Measurements from ENCODE around the gene PHETA2.
A peak's percentile ranks its signal among the peaks of the same experiment; 100 is the strongest.

Gene PHETA2, protein sequence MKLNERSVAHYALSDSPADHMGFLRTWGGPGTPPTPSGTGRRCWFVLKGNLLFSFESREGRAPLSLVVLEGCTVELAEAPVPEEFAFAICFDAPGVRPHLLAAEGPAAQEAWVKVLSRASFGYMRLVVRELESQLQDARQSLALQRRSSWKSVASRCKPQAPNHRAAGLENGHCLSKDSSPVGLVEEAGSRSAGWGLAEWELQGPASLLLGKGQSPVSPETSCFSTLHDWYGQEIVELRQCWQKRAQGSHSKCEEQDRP

GRCh38 chr22:42074132-42074811 lies at the start of gene PHETA2:
TSS of gene PHETA2 (plus strand) at chr22:42074248. CDS start at chr22:42077294, 3,046 bp downstream.
- peak; percentile 73 for DNase-seq (ENCODE audit: low spot score)

DNA sequence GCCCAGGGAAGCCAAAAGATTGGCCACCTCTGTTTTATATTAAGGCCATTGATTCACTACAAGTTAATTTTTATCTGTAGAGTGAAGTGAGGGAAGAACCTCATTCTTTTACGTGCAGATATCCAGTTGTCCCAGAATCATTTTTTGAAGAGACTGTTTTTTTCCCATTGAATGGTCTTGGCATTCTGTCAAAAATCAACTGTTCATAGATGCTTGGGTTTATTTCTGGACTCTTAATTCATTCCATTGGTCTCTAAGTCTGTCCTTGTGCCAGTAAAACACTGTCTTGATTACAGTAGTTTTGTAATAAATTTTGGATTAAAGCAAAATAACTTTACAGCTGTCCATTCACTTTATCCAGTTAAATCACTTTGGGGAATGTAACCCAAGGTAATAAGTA lies 48.6 kb upstream of the PHETA2 start:
- DNase-seq (ENCODE audit: low spot score): no peak

GRCh38 chr22:42026705-42027104 lies 47.3 kb upstream of the PHETA2 start:
- DNase-seq (ENCODE audit: low spot score): no peak

- no peak for DNase-seq (ENCODE audit: low spot score)
Observed at GRCh38 chr22:42033263-42034181, 40.5 kb upstream of the PHETA2 start.

DNA sequence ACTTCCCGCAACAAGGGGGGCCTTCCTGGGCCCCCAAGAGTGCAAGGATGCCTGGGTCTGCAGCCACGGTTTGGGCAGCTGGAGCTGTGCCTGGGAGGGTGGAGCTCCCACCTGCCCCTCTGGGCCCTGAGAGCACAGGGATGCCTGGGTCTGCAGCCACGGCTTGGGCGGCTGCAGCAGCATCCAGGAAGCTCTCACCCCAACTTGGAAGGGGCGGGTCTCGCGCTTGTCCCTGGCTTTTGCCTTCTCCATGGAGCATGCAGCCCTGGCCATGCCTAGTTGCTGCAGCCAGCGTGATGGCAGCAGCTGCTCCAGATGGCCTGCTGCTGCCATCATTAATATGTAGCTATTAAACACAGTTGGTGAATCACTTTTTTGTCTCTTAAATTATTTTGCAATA lies 38.8 kb upstream of the PHETA2 start:
- DNase-seq (ENCODE audit: low spot score): no peak

DNA sequence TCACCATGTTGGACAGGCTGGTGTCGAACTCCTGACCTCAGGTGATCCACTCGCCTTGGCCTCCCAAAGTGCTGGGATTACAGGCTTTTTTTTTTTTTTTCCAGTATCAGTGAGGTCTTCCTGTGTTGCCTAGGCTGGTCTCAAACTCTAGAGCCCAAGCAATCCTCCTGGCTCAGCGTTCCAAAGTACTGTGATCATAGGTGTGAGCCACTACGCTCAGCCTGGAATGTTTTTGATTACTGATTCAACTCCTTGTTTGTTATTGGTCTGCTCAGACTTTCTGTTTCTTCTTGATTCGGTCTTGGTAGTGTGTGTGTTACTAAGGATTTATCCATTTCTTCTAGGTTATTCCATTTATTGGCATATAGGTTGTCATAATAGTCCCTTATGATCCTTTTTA lies 34.8 kb upstream of the PHETA2 start:
- DNase-seq (ENCODE audit: low spot score): no peak

GRCh38 chr22:42041784-42042183 lies 32.3 kb upstream of the PHETA2 start:
- no peak for DNase-seq (ENCODE audit: low spot score)

DNA sequence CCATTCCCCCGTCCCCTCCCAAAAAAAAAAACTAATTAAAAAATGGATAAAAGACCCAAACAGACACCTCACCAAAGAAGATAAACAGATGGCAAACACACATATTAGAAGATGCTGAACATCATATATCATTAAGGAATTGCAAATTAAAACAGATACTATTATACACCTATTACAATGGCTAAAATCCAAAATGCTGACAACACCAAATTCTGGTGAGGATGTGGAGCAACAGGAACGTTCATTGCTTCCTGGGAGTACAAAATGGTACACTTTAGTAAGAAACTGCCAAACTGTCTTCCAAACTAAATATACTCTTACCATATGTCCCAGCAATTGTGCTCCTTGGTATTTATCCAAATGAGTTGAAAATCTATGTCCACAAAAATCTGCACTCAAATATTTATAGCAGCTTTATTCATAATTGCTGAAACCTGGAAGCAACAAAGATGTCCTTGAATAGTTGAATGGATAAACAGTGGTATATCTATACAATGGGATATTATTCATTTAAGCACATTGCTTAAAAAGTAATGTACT lies 23.3 kb upstream of the PHETA2 start:
- DNase-seq (ENCODE audit: low spot score): no peak

- no peak for DNase-seq (ENCODE audit: low spot score)
Observed at GRCh38 chr22:42052765-42053164, 21.3 kb upstream of the PHETA2 start.

DNA sequence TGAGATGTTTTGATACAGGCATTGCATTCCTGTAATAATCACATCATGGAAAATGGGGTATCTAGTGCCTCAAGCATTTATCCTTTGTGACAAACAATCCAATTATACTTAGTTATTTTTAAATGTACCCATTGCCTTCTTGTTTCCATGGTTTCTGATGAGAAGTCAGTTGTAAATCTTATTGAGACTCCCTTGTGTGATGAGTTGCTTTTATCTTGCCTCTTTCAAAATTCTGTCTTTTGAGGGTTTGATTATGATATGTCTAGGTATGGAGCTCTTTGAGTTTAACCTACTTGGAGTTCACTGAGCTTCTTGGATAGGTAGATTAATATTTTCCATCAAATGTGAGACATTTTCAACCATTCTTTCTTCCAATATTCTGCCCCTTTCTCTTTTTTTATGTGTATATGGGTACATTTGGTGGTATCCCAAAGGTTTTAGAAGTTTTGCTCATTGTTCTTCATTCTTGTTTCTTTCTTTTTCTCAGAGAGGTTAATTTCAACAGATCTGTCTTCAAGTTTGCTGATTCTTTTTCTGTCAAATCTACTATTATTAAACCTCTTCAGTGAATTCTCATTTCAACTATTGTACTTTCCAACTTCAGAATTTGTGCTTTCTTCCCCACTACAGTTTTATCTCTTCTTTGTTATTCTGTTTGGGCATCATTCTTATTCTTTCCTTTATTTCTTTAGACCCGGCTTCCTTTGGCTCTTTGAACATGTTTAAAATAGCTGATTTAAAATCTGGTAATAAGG lies 17.1 kb upstream of the PHETA2 start:
- no peak for DNase-seq (ENCODE audit: low spot score)

GRCh38 chr22:42060489-42060888 lies 13.6 kb upstream of the PHETA2 start:
- DNase-seq (ENCODE audit: low spot score): no peak

GRCh38 chr22:42061041-42061440 lies 13.0 kb upstream of the PHETA2 start:
- no peak for DNase-seq (ENCODE audit: low spot score)

DNA sequence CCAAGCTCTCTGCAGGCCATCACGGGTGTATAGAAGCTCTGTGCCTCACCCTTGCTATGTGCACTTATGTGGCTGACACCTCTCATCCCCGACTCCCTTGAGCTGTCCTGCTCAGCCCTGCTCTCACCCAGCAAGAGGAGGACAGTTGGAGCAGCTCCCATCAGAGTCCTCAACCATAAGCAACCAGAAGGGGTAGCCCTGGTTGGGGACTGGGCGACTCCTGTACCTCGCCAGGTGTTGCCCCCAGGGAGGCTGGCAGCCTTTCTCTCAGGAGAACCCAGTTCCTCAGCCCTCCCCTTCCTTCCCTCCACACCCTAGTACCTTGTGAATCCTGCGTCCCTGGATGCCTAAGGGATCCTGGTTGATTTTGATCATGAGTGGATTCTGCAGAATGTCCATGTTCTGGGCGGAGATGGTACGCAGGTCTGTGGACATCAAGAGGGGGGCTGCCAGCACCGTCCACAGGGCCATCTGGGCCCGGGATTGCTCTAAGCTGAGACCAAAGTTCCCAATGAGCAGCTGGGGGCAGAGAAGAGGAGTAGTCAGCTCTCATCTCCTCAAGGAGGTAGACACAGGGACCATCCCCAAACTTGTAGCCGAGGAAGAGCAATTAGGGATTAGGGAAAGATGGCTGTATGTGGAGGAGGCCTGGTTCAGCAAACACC lies 11.4 kb upstream of the PHETA2 start:
- no peak for DNase-seq (ENCODE audit: low spot score)

DNA sequence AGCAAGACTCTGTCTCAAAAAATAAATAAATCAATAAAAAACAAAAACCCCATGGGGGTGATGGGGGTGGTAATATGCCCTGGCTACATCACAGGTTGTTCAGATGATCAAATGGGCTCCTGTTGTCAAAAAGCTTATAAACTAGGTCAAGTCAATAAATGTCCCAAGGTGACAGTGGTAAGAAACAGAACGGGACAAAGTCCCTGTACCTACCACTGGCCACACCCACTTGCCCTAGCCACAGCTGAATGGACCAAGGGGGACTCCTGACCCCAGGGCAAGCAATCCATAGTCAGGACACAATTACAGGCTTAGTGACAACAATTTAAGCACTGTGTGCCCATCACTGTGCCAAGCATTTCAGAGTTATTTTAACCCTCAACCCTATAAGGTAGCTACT lies 9.4 kb upstream of the PHETA2 start:
- DNase-seq (ENCODE audit: low spot score): no peak

DNA sequence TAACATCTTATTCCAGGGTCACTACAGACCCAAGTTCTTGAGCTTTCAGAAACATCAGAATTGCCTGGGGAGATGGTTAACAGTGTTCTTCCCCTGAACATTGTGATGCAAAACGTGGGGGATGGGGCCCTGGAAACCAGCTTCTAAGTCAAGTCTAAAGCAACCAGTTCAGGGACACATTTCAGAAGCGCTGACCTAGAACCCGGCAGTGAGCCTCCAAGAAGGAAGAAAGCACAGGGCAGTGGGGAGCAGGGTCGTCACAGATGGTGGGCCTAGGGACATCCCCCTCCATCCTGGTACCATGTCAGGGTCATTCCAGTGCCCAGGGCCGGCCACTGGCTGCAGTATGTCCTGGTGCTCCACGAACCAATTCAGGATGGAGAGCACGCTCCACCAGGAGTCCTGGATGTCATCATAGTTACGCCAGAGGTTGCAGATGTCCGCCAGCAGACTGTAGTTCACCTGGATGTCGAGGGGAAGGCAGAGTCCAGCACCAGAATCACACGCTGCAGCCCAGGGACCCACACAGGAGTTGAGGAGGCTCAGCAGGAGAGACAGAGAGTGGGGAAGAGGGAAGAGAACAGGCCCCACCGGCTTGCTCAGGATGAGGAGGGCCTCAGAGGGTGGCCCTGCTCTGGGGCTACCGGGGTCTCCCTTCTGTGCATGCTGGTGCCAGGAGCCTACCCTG lies 8.5 kb upstream of the PHETA2 start:
- no peak for DNase-seq (ENCODE audit: low spot score)

GRCh38 chr22:42066126-42066761 lies 7.8 kb upstream of the PHETA2 start:
- DNase-seq (ENCODE audit: low spot score): no peak

DNA sequence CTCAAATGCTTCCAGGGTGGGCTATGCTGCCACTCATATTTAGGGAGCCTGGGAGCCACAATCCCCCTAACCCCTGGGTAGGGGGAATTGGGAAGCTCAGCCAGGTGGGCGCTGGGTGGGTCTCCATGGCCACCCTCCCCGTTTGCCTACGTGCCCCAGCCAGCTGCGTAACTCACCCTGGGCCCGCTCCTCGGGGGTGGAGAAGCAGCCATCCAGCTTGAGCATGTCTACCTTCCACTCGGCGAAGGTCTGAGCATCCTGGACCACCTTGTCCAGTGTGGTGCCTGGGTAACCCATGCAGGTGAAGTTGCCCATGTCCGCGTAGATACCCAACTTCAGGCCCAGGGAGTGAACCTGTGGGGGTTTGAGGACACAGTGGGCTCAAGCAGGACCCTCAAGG lies 7.1 kb upstream of the PHETA2 start:
- DNase-seq (ENCODE audit: low spot score): no peak

DNA sequence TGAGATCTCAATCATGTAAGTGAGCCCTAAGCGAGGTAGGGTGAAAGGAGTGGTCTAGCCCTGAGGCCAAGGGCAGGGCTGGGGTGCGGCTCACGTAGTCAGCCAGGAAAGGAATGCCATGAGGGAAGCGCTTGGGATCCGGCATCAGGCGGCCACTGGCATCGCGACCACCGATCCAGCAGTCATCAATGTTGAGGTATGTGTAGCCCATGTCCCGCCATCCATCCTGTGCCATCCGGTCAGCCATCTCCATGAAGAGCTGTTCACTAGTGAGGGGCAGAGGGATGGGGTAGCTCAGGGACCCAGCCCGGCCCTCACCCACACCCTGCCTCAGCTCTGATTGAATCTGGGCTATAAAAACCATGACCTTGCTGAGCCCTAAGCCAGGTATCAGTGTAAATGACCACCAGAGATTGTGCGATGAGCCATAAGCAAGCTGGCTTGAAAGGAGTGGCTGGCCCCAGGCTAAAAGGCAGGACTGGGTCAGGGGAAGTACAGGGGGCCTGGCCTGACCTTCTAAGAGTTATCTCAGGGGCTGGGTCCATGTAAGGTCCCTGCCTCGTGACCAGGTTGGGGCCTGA lies 6.3 kb upstream of the PHETA2 start:
- no peak for DNase-seq (ENCODE audit: low spot score)

DNA sequence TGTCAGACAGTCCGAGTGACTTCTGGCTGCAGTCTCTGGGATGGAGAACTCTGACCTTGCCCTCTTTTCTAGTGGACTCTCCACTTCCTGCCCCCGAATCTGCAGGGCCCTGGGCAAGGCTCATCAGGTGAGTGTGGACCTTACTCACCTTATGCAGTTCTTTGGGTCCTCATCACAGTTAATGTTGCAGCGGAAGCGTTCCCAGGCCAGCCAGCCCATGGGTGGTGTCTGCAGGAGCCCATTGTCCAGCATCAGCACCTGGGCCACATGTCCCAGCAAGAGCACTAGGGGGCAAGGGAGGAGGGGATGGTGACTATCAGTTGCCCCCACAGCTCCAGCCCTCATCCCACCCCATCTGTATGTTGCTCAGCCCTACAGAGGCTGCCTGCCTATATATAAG lies 5.8 kb upstream of the PHETA2 start:
- no peak for DNase-seq (ENCODE audit: low spot score)
